HS-27A (cell line): ENCODE data around the gene PRH2.

Source experiments
- DNase-seq: peaks from one replicate; pipeline ENCODE4 v3.0.0-alpha.2; 2012; ENCODE audit warnings: low read depth, missing footprints

PRH2 gene

GRCh38 chr12:10928746-10929286, at the start of gene PRH2:
Gene PRH2, plus strand, starts transcription at chr12:10929236. Its CDS starts 38 bp downstream, at chr12:10929274.
- DNase-seq, result no peak

GRCh38 chr12:10884086-10884725, 44.8 kb upstream of the PRH2 start, which contains the start of gene PRH1:
Gene PRH1, minus strand, starts transcription at chr12:10884255. Its CDS starts 38 bp downstream, at chr12:10884217.
- DNase-seq, result no peak

GRCh38 chr12:10889226-10889625, 39.8 kb upstream of the PRH2 start:
- DNase-seq, result no peak

GRCh38 chr12:10891937-10892336, 37.1 kb upstream of the PRH2 start:
- DNase-seq, result no peak

GRCh38 chr12:10896854-10897253, 32.2 kb upstream of the PRH2 start:
- no peak for DNase-seq

GRCh38 chr12:10900530-10900929, 28.5 kb upstream of the PRH2 start:
- DNase-seq, result no peak

- no peak for DNase-seq
Observed at GRCh38 chr12:10900972-10901371, 28.1 kb upstream of the PRH2 start.

GRCh38 chr12:10901427-10901826, 27.6 kb upstream of the PRH2 start:
- DNase-seq, result no peak

GRCh38 chr12:10904686-10905085, 24.4 kb upstream of the PRH2 start:
- no peak for DNase-seq

GRCh38 chr12:10909462-10909861, 19.6 kb upstream of the PRH2 start, which contains the start of gene TAS2R13:
Gene TAS2R13, minus strand, starts transcription at chr12:10909562. Its CDS starts 264 bp downstream, at chr12:10909298.
- DNase-seq, result no peak

- DNase-seq, result no peak
Observed at GRCh38 chr12:10910380-10910779, 18.7 kb upstream of the PRH2 start.

GRCh38 chr12:10919809-10920208, 9.2 kb upstream of the PRH2 start:
- no peak for DNase-seq

- no peak for DNase-seq
Observed at GRCh38 chr12:10926269-10926668, 2.8 kb upstream of the PRH2 start.

- DNase-seq, result no peak
Observed at GRCh38 chr12:10936506-10936905, 7.5 kb downstream of the PRH2 start.

GRCh38 chr12:10939163-10939562, 10.1 kb downstream of the PRH2 start, which contains the start of gene TAS2R14:
Gene TAS2R14, minus strand, starts transcription at chr12:10939263. Its CDS starts 56 bp downstream, at chr12:10939207.
- DNase-seq, result no peak

- DNase-seq, result peak; percentile 42
Observed at GRCh38 chr12:10940389-10940788, 11.4 kb downstream of the PRH2 start.

GRCh38 chr12:10941369-10941768, 12.3 kb downstream of the PRH2 start:
- DNase-seq, result no peak

- DNase-seq, result no peak
Observed at GRCh38 chr12:10941916-10942607, 13.0 kb downstream of the PRH2 start.

- DNase-seq, result no peak
Observed at GRCh38 chr12:10943167-10943566, 14.1 kb downstream of the PRH2 start.

GRCh38 chr12:10952645-10953044, 23.6 kb downstream of the PRH2 start:
- no peak for DNase-seq

- DNase-seq, result no peak
Observed at GRCh38 chr12:10956085-10956484, 27.0 kb downstream of the PRH2 start.

GRCh38 chr12:10957741-10958140, 28.7 kb downstream of the PRH2 start:
- peak; percentile 15 for DNase-seq

- no peak for DNase-seq
Observed at GRCh38 chr12:10959804-10960203, 30.8 kb downstream of the PRH2 start.
